ENCODE data around the gene PGC. TPM values are rescaled to one million over a fixed set of nuclear protein-coding genes. Genes with fewer than 3 reads are reported as not detected.

Gene PGC
- total and polyA plus RNA-seq, 9 of the 15 experiments (the other 6 are each of a cell fraction or from before 2014, with no cell fraction given): 0.17 to 0.40 TPM; not detected in 7

GRCh38 chr6:41767112-41767833 lies 20.1 kb upstream of the PGC start (continued):
- TF ChIP-seq, protein P1, sequence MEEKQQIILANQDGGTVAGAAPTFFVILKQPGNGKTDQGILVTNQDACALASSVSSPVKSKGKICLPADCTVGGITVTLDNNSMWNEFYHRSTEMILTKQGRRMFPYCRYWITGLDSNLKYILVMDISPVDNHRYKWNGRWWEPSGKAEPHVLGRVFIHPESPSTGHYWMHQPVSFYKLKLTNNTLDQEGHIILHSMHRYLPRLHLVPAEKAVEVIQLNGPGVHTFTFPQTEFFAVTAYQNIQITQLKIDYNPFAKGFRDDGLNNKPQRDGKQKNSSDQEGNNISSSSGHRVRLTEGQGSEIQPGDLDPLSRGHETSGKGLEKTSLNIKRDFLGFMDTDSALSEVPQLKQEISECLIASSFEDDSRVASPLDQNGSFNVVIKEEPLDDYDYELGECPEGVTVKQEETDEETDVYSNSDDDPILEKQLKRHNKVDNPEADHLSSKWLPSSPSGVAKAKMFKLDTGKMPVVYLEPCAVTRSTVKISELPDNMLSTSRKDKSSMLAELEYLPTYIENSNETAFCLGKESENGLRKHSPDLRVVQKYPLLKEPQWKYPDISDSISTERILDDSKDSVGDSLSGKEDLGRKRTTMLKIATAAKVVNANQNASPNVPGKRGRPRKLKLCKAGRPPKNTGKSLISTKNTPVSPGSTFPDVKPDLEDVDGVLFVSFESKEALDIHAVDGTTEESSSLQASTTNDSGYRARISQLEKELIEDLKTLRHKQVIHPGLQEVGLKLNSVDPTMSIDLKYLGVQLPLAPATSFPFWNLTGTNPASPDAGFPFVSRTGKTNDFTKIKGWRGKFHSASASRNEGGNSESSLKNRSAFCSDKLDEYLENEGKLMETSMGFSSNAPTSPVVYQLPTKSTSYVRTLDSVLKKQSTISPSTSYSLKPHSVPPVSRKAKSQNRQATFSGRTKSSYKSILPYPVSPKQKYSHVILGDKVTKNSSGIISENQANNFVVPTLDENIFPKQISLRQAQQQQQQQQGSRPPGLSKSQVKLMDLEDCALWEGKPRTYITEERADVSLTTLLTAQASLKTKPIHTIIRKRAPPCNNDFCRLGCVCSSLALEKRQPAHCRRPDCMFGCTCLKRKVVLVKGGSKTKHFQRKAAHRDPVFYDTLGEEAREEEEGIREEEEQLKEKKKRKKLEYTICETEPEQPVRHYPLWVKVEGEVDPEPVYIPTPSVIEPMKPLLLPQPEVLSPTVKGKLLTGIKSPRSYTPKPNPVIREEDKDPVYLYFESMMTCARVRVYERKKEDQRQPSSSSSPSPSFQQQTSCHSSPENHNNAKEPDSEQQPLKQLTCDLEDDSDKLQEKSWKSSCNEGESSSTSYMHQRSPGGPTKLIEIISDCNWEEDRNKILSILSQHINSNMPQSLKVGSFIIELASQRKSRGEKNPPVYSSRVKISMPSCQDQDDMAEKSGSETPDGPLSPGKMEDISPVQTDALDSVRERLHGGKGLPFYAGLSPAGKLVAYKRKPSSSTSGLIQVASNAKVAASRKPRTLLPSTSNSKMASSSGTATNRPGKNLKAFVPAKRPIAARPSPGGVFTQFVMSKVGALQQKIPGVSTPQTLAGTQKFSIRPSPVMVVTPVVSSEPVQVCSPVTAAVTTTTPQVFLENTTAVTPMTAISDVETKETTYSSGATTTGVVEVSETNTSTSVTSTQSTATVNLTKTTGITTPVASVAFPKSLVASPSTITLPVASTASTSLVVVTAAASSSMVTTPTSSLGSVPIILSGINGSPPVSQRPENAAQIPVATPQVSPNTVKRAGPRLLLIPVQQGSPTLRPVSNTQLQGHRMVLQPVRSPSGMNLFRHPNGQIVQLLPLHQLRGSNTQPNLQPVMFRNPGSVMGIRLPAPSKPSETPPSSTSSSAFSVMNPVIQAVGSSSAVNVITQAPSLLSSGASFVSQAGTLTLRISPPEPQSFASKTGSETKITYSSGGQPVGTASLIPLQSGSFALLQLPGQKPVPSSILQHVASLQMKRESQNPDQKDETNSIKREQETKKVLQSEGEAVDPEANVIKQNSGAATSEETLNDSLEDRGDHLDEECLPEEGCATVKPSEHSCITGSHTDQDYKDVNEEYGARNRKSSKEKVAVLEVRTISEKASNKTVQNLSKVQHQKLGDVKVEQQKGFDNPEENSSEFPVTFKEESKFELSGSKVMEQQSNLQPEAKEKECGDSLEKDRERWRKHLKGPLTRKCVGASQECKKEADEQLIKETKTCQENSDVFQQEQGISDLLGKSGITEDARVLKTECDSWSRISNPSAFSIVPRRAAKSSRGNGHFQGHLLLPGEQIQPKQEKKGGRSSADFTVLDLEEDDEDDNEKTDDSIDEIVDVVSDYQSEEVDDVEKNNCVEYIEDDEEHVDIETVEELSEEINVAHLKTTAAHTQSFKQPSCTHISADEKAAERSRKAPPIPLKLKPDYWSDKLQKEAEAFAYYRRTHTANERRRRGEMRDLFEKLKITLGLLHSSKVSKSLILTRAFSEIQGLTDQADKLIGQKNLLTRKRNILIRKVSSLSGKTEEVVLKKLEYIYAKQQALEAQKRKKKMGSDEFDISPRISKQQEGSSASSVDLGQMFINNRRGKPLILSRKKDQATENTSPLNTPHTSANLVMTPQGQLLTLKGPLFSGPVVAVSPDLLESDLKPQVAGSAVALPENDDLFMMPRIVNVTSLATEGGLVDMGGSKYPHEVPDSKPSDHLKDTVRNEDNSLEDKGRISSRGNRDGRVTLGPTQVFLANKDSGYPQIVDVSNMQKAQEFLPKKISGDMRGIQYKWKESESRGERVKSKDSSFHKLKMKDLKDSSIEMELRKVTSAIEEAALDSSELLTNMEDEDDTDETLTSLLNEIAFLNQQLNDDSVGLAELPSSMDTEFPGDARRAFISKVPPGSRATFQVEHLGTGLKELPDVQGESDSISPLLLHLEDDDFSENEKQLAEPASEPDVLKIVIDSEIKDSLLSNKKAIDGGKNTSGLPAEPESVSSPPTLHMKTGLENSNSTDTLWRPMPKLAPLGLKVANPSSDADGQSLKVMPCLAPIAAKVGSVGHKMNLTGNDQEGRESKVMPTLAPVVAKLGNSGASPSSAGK (IDR thresholded peaks at IDR 0.05): no peak
- TF ChIP-seq ARID3B (CRISPR knock-in tag; IDR thresholded peaks at IDR 0.05; ENCODE audit: borderline replicate concordance): no peak
- TF ChIP-seq PKNOX1 (IDR thresholded peaks at IDR 0.05): peak; percentile 47
- no peak for TF ChIP-seq KHSRP (IDR thresholded peaks at IDR 0.05)
- TF ChIP-seq RCOR1 (IDR thresholded peaks at IDR 0.05; ENCODE audit: borderline replicate concordance in 1 of 2, low read depth in 2 of 2, low read length in 2 of 2): peak in 1 of 2 experiments; percentile 92; a peak in 2 of 4 replicates
- TF ChIP-seq, protein P2, sequence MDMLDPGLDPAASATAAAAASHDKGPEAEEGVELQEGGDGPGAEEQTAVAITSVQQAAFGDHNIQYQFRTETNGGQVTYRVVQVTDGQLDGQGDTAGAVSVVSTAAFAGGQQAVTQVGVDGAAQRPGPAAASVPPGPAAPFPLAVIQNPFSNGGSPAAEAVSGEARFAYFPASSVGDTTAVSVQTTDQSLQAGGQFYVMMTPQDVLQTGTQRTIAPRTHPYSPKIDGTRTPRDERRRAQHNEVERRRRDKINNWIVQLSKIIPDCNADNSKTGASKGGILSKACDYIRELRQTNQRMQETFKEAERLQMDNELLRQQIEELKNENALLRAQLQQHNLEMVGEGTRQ (CRISPR knock-in tag; IDR thresholded peaks at IDR 0.05): no peak
- peak; percentile 93; the same call in 1 of the 2 replicates for TF ChIP-seq CTBP1 (IDR thresholded peaks at IDR 0.05; ENCODE audit: borderline replicate concordance)
- TF ChIP-seq ZBTB17 (CRISPR knock-in tag; IDR thresholded peaks at IDR 0.05): 0 out of 2 replicates have a peak, but pooled peaks have one; percentile 8
- peak; percentile 76 for TF ChIP-seq ZFX (CRISPR knock-in tag; IDR thresholded peaks at IDR 0.05)
- peak; percentile 68 for TF ChIP-seq DPF2 (IDR thresholded peaks at IDR 0.05)
- no peak for TF ChIP-seq EZH2 (IDR thresholded peaks at IDR 0.05; ENCODE audit: borderline replicate concordance, low read depth, low read length)
- TF ChIP-seq JUND (IDR thresholded peaks at IDR 0.05; ENCODE audit: borderline replicate concordance, low read depth, low read length): peak; percentile 94
- TF ChIP-seq JUND (tag; IDR thresholded peaks at IDR 0.05; ENCODE audit: borderline replicate concordance, low read depth, low read length): peak; percentile 94; the same call in 2 of the 3 replicates
